HG02610 (cell line): ENCODE measurements around the gene UFD1.
"Not testable (repeated sequence)": the region's sequence is repeated elsewhere in the genome, so short reads cannot be mapped to it uniquely, and the experiment has no call there.

Source experiments
- ATAC-seq: cut with Tn5 transposase; IDR thresholded peaks from one replicate; pipeline ENCODE4 v1.9.1; 2021; ENCODE audit warnings: mild to moderate bottlenecking, moderate library complexity; ENCODE audit not compliant: unreplicated experiment

Gene UFD1

DNA sequence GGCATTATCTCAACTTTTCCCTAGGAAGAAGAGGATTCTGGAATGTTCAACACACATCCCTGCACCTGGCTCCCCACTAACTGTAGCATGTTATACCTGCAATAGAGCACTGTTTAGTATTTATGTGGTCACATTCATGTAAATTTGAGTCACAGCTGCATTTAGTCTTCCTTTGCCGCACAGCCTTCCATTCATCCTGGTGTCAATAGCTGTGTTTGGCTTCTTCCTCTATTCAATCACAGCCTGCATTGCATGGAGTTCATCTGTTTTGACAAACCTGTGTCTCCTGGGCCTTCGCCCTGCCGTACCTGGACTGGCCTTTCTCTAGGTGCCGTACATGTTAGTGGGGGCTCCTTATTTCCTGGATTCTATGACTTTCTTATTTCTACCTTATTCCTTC, 27.4 kb downstream of the UFD1 start:
- ATAC-seq: no peak

DNA sequence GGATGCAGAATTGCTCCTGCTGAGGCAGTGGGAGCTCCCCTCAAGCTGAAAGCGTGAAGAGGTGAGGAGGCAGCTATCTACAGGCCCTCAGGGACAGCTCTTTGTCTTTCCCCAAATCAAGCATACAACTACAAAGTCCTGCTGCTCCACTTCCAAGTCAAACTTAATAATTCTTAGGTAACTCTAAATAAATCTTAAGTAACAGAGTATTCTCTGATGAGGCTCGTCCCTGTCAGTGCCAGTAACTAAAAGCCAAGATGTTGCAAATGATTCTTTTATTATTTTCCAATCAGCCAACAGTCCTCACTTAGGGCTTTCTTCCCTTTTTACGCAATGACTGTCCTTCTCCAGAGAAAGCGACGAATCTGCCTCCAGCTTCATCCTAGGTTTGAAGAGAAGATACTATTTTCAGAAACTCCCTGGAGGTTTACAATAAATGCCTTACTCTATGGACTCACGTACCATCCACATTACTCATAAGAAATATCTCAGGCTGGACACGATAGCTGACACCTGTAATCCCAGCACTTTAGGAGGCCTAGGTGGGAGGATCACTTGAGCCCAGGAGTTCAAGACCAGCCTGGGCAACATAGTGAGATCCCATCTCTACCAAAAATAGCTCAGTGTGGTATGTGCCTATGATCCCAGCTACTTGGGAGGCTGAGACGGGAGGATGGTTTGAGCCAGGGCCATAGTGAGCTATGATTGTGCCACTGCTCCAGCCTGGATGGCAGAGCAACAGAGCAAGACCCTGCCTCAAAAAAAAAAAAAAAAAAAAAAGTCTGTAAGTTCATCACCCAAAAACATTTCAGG, 28.4 kb downstream of the UFD1 start:
- ATAC-seq: no peak

DNA sequence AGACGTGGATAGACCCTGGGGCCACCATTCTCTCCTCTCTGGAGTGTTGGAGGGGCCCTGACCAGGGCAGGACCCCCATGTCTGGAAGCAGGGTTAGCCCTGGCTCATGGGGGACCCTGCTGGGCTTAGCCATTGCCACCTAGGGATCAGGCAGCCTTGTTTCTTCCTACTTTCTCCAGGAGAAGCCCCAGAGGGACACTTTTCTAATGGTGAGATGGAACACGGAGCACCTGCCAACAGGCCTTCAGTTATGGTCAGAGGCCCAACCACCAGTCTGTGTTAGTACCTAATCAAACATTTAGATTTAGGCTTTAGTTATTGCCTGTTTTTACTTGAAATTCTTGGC, 29.6 kb downstream of the UFD1 start:
- ATAC-seq: no peak

DNA sequence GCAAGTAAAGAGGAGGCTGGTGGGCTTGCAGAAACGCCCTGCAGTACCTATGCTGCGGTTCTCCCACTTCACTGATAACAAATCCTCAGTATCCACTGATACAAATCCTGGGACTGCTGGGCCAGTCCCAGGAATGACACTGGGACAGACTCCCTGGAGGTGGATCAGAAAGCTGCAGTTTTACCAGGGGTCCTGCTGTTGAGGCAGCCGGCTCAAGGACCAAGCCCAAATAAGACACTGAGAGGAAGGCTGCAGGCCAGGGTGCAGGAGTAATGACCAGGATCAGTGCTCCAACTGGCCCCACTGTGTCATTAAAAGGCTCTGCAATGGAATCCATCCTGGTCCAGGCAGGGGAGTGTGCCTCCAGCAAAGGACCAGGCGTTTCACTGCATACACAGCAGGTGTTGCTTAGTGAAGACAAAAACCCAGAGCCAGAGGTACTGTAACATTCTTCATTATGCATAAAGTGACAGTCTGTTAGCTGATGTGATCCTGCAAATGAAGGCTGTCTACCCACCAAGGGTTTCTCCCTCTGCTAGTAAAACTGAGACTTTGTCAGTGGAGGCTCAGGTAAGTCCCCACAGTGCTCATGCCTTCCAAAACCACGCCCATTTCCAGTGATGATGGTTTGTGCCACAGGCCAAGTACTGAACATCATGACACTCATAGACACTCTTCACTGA, 30.1 kb downstream of the UFD1 start:
- ATAC-seq: peak; percentile 32

DNA sequence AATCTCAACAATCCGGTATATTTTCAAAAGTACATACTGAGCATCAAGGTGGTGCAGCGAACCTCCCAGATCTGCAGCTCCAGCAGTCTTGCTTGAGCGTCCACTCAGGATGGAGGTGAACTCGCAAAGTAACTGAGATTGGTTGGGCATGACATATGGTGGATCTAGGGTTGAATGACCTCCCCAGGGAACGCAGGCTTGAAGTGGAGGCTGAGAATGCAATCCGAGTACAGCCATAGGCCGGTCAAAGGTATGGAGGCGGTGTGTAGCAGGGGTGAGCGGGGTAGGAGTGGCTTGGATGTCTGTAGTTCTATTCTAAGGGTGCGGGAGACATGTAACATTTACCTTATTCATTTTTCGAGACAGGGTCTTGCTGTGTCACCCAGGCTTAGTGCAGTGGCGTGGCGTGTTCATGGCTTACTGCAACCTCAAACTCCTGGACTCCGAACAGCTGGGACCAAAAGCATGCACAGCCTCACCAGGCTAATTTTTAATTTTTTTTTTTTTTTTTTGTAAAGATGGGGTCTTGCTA, 30.9 kb downstream of the UFD1 start:
- peak; percentile 36 for ATAC-seq

DNA sequence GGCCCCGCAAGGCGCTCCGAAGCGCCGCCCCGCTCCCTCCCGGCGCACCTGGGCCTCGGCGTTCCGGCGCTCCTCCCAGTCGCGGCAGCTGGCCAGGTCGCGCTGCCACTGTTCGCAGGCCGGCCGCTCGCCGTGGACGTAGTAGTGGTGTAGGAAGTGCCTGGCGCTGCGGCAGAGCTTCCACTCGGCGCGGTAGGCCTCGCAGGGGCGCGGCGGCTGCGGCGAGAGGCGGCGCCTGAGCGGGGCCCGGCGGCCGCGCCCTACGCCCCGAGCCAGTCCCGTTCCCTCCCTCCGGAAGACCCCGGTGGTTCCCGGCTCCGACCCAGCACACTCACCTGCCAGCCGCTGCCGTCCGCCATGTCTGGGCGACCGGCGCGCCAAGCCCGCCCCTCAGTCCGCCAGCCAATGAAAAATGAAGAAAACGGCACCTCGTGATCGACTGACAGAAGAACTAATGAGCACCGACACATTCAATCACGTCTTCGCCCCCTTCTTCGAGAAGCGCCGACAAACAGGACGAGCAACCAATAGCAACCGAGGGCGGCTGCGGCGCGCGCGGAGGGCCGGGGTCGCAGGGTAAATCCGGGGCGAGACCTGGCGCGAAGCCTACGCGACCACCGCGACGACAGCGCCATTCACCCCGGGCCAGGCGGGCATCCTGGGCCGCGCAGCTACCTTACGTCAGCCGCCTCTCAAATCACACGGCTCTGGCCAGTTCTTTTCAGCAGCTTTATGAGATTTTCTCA, 31.5 kb downstream of the UFD1 start, which contains the start of gene C22orf39:
TSS of gene C22orf39 (minus strand) at position 382 of the 746 bp plus-strand sequence. CDS start at position 359, 23 bp downstream.
- ATAC-seq: peak; percentile 77

DNA sequence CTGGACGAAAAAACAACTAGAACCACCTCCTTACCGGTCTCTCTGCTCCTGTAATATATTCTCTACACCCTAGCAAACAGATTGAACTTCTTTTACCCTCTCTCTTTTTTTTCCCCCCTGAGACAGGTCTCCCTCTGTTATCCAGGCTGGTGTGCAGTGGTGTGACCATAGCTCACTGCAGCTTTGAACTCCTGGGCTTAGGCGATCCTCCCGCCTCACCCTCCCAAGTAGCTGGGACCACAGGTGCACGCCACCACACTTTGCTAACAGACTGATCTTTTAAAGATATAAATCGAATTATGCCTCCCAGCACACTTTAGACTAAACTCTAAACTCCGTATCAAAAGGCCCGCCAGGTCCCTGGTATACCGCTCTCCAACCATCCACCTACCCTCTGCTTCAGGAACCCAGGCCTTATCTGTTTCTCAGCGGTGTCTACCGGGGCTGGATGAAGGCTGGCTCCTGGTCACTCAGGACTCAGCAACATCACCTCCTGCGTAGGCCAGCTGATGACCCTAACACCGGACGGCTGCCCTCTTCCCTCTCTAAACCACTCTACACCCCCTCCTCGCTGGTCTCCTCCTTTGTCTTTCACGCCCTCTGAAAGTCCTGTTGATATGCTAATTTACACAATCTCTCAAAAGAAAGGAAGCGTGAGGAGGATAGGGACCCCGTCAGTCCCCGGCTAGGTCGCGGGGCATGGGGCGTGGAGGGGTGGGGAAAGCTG, 32.2 kb downstream of the UFD1 start:
- no peak for ATAC-seq

DNA sequence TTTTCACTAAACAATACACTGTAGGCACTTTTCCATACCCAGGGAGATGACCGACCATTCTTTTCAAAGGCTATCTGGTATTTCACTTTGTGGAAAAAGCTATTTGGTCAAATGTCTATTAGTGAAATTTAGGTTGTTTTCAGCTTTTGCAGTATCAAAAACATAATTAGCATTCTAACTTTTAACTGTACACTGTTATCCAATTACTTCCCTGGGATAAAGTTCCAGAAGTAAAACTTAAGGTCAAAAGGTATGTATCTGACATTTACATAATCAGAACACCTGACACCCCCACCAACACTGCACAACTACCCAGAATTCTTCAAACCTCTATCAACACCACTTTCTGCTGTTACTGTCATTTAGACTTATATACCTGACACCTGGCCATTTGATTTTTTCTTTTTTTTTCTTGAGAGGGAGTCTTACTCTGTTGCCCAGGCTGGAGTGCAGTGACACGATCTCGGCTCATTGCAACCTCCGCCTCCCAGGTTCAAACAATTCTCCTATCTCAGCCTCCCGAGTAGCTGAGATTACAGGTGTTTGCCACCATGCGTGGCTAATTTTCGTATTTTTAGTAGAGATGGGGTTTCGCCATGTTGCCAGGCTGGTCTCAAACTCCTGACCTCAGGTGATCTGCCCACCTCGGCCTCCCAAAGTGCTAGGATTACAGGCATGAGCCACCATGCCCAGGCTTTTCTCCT, 33.6 kb downstream of the UFD1 start:
- ATAC-seq: not testable (repeated sequence)

DNA sequence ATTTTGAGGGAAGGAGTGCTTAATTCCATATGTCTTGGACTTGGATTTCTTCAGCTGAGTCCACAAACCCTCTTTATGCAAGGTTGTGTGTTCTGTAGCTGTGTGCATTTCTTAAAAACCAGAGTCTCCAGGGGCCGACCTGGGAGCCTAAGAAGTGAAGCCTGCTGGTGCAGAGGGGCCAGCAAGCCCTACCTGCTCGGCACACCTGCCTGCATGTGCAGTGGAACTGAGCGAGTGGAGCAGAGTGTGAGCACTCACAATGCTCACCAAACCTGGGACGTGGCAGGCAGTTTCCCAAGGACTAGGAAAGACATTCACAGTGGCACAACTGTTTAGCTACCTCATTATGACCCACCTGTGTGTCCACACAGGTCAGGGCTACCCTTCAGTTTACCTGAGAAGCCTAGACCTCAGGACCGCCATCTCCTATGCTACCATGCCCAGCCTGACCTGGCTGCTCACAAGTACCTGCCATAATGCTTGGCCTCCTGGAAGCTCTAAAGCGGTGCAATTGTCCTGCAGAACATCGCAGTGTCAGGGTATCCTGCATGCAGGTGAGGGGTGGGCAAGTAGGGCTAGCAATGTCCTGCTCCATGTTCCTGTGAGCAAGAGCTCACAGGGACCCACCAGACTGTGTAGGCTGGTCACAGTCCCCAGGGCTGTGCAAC, 35.3 kb downstream of the UFD1 start:
- ATAC-seq: no peak

DNA sequence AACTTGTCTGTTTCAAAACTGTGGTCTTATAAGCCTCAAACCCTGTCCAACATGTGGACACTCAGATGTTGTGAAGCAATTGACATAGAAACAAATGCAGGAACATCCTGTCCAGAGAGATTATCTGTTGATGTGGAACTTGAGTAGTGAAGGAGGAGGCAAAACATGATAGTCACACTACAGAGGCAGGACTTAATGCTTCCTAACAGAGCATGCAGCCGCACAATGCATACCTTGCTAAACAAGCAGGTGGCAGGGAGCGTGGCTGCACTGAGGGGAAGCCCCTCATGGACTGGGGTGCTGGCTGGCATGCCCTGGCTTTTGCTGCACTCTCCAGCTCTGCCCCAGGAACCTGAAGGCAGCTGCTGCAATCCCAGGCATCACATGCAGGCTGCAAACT, 36.8 kb downstream of the UFD1 start:
- ATAC-seq: no peak

DNA sequence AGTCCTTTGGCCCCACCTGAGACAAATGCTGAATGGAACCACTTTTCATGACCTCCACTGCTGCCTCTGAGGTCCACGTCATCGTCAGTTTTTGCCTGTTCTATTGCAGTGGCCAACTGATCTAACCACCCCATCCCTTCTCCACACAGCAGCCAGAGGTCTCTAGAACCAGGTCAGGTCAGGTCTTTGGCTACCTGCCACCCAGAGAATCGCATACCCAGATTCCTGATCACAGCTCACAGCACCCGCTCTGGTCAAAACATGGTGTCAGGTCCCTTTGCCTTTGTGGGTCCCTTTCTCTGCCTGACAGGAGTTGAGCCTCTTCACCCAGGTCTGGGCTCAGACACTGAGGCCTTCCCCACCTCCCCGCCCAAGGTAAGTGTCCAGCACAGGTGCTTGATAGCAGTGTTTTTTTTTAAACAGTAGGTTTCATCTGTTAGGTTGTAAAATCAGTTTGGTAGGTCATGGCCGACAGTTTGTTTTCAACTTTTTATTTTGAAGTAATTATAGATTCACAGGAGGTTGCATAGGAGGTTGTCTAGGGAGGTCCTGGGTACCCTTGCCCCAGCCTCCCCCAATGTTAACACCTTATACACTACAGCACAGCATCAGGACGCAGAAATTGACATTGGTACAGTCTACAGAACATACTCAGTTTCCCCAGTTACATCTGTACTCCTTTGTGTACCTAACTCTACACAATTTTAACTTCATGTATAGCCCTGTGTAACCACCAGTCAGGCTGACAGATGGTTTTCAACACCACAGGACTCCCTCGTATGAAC, 38.4 kb downstream of the UFD1 start:
- no peak for ATAC-seq

DNA sequence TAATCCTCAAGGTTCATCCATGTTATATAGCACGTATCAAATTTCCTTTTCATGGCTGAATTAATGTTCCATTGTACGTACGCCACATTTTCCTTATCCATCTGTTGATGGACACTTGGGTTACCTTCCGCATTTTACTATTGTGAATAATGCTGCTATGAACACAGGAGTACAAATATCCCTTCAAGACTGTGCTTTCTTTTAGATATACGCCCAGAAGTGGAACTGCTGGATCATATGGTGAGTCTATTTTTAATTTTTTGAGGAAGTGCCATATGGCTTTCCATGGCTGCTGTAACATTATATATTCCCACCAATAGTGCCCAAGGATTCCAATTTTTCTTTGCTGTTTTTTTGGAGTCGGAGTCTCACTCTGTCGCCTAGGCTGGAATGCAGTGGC, 40.7 kb downstream of the UFD1 start:
- no peak for ATAC-seq

DNA sequence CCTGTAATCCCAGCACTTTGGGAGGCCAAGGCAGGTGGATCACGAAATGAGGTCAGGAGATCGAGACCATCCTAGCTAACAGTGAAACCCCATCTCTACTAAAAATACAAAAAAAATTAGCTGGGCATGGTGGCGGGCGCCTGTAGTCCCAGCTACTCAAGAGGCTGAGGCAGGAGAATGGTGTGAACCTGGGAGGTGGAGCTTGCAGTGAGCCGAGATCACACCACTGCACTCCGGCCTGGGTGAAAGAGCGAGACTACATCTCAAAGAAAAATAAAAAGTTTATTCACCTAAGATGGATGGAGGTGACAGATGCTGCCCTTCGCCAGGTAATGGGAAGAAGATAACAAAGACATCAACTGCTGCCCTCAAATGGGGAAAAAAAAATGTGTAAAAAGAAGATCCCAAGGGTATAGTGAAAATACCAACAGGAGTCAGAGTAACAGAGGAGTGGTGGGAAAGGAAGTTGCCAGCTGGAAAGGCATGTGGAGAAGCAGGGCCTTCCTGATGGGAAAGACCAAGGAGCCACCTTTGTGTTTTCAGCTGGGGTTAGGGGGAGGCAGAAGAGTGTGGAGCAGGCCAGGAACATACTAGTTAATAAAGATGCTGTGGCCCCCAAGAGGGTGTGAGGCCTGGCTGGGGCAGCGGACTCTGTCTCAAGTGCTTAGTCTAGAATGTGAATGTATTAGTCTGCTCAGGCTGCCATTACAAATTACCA, 42.4 kb downstream of the UFD1 start:
- not testable (repeated sequence) for ATAC-seq

DNA sequence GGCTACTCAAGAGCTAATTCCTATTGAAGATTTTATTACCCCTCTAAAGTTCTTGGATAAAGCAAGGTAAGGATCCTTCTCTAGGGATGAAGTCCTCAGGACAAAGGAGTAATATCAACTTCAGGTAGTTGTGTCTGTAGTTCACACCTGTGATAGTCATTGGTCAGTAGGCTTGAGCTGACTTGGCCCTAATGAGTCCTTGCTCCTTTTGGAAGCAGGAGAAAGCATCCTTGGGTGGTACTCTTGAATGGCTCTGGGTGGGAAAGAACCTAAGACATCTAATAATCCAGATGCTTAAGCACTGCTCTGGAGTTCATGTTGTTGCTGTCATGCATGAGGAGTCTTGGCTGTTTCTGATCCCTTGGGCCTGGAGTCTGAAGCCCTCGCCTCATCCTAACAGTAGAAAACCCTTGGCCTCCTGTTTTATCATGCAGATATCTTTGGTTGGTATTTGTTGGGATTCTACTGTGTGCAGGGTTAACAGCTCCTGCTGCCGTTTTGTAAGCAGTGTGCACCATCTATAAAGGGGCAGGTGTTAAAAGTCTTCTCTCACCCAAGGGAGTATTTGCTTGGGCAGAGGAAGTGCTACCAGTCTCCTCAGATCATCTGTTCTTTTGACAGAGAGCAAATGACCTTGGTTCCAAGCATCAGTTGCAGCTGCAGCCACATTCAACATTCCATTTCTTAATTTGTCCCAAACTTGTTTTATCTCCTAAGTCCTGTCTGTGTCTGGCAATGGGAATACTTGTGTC, 44.0 kb downstream of the UFD1 start:
- ATAC-seq: no peak

DNA sequence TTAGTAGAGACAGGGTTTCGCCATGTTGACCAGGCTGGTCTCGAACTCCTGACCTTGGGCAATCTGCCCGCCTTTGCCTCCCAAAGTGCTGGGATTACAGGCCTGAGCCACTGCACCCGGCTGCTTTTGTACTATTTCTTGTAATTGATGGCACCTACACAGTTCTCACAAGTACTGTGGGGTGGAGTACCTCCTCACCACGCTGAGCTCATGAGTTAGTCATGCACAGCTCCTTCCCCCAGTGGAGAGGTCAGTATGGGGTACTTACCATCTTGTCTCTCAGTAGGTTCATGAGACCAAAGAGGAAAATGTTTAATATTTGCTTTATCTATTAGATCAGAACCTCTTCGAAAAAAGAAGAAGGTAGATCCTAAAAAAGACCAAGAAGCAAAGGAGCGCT, 44.6 kb downstream of the UFD1 start:
- ATAC-seq: no peak

DNA sequence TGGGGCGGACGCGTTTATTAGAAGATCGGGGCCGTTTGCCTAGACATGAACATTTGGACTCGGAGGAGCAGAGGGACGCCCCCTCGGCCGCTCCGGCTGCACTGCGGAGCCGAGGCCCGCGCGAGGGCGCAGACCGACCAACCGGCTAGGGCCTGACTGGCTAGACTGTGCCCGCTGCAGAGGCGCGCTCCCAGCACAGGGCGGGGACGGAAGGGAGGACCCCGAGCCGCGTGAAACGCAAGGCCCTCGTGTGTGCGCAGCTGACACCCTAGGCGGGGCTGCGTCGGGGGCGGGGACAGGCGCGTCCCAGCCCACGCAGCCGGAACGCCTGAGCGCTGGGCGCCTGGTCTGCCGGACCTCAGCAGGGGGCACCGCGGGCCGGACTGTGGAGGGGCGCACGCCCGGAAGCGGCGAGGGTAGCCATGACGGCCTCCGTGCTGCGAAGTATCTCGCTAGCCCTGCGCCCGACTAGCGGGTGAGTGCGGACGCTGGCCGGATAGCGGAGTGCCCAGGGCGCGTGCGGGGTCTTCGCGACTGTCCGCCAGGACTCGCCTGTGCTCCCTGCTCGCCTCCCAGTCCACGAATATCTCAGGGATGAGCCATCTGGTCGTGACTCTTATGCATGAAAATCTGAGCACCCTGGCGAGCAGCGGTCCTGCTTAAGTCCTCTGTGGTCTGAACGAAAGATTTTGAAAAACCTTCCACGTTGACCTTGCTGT, 46.7 kb downstream of the UFD1 start, which contains the start of gene MRPL40:
TSS of gene MRPL40 (plus strand) at position 413 of the 719 bp plus-strand sequence. CDS start at position 423, 10 bp downstream.
- ATAC-seq: peak; percentile 76
